IMR-90 (cell line): Measurements from ENCODE around the gene BGLAP.

Experiments
- CEBPB ChIP-seq: IDR thresholded peaks from 2 replicates; pipeline ENCODE4 v1.6.1; 2012; ENCODE audit warnings: low read depth, low read length, improper control_type of control experiment
- CHD1 ChIP-seq: IDR thresholded peaks from 2 replicates; pipeline ENCODE4 v1.6.1; 2012; ENCODE audit warnings: low read depth, low read length, improper control_type of control experiment
- MAFK ChIP-seq: IDR thresholded peaks from 2 replicates; pipeline ENCODE4 v1.6.1; 2012; ENCODE audit warnings: low read depth, low read length, improper control_type of control experiment
- MXI1 ChIP-seq: IDR thresholded peaks from 2 replicates; pipeline ENCODE4 v1.6.1; 2012; ENCODE audit warnings: low read depth, mild to moderate bottlenecking, low read length, moderate library complexity, borderline replicate concordance
- POLR2A ChIP-seq: IDR thresholded peaks from 2 replicates; pipeline ENCODE4 v1.6.1; 2012; ENCODE audit warnings: mild to moderate bottlenecking, low read depth, low read length
- RAD21 ChIP-seq: IDR thresholded peaks from 2 replicates; pipeline ENCODE4 v1.6.1; 2012; ENCODE audit warnings: low read length, improper control_type of control experiment
- RCOR1 ChIP-seq: IDR thresholded peaks from 2 replicates; pipeline ENCODE4 v1.6.1; 2012; ENCODE audit warnings: mild to moderate bottlenecking, low read length, improper control_type of control experiment; ENCODE audit not compliant: insufficient replicate concordance
- SMC3 ChIP-seq: fragments of 150-350 bp; IDR thresholded peaks from 2 replicates; pipeline ENCODE4 v1.6.1; 2016; ENCODE audit warnings: low read depth, mild to moderate bottlenecking, antibody characterized with exemption, low read length, moderate library complexity
- TF ChIP-seq, protein P1 (sequence below): conservative IDR thresholded peaks from 2 replicates; pipeline ENCODE4 v1.5.1; 2012; ENCODE audit warnings: mild to moderate bottlenecking, low read depth, low read length, improper control_type of control experiment
- TF ChIP-seq, protein P2 (sequence below): fragments of 150-350 bp; IDR thresholded peaks from 2 replicates; pipeline ENCODE4 v1.6.1; 2017; ENCODE audit warnings: mild to moderate bottlenecking, antibody characterized with exemption, low read length, low read depth
- TF ChIP-seq, protein P3 (sequence below): fragments of 150-350 bp; IDR thresholded peaks from 2 replicates; pipeline ENCODE4 v1.6.1; 2016; ENCODE audit warnings: low read depth, mild to moderate bottlenecking, low read length, moderate library complexity, borderline replicate concordance

- TF ChIP-seq, protein P1, sequence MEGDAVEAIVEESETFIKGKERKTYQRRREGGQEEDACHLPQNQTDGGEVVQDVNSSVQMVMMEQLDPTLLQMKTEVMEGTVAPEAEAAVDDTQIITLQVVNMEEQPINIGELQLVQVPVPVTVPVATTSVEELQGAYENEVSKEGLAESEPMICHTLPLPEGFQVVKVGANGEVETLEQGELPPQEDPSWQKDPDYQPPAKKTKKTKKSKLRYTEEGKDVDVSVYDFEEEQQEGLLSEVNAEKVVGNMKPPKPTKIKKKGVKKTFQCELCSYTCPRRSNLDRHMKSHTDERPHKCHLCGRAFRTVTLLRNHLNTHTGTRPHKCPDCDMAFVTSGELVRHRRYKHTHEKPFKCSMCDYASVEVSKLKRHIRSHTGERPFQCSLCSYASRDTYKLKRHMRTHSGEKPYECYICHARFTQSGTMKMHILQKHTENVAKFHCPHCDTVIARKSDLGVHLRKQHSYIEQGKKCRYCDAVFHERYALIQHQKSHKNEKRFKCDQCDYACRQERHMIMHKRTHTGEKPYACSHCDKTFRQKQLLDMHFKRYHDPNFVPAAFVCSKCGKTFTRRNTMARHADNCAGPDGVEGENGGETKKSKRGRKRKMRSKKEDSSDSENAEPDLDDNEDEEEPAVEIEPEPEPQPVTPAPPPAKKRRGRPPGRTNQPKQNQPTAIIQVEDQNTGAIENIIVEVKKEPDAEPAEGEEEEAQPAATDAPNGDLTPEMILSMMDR = no peak
- TF ChIP-seq RCOR1 = no peak
- no peak for TF ChIP-seq POLR2A
- TF ChIP-seq CEBPB = peak; percentile 3; the same call in 1 of the 2 replicates
- TF ChIP-seq CHD1 = no peak
- no peak for TF ChIP-seq MAFK
- TF ChIP-seq, protein P2, sequence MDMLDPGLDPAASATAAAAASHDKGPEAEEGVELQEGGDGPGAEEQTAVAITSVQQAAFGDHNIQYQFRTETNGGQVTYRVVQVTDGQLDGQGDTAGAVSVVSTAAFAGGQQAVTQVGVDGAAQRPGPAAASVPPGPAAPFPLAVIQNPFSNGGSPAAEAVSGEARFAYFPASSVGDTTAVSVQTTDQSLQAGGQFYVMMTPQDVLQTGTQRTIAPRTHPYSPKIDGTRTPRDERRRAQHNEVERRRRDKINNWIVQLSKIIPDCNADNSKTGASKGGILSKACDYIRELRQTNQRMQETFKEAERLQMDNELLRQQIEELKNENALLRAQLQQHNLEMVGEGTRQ = no peak
- TF ChIP-seq MXI1 = no peak
- no peak for TF ChIP-seq SMC3
- TF ChIP-seq, protein P3, sequence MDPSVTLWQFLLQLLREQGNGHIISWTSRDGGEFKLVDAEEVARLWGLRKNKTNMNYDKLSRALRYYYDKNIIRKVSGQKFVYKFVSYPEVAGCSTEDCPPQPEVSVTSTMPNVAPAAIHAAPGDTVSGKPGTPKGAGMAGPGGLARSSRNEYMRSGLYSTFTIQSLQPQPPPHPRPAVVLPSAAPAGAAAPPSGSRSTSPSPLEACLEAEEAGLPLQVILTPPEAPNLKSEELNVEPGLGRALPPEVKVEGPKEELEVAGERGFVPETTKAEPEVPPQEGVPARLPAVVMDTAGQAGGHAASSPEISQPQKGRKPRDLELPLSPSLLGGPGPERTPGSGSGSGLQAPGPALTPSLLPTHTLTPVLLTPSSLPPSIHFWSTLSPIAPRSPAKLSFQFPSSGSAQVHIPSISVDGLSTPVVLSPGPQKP = no peak
- no peak for TF ChIP-seq RAD21
These were observed 42.8 kb downstream of the BGLAP start for GRCh38 chr1:156284757-156285156.
